Mesenchymal stem cell (in vitro differentiated cells and primary cell): ENCODE measurements around the gene FA2H.
A peak's percentile ranks its signal among the peaks of the same experiment; 100 is the strongest.

Experiments
- DNase-seq: peaks from one replicate; pipeline ENCODE4 v3.0.0-alpha.2; 2013
- H2AFZ ChIP-seq: one replicate; pipeline ENCODE4 v1.6.1; 2013; ENCODE audit warnings: low read depth, mild to moderate bottlenecking, control low read depth, inconsistent platforms, low read length, moderate library complexity
- H2AK5ac ChIP-seq: 2 replicates; pipeline ENCODE4 v1.6.1; 2013; ENCODE audit warnings: low read length, moderate library complexity, mild to moderate bottlenecking, inconsistent platforms; ENCODE audit not compliant: severe bottlenecking
- H2BK120ac ChIP-seq: one replicate; pipeline ENCODE4 v1.6.1; 2013; ENCODE audit warnings: low read depth, mild to moderate bottlenecking, inconsistent platforms, low read length, moderate library complexity
- H2BK12ac ChIP-seq, 2 experiments: one replicate each; pipeline ENCODE4 v1.6.1; 2013; ENCODE audit warnings: inconsistent platforms in 2 of 2, low read length in 2 of 2, mild to moderate bottlenecking in 2 of 2, moderate library complexity in 2 of 2, control low read depth in 1 of 2
- H2BK15ac ChIP-seq: one replicate; pipeline ENCODE4 v1.6.1; 2013; ENCODE audit warnings: mild to moderate bottlenecking, low read depth, inconsistent platforms; ENCODE audit not compliant: poor library complexity, severe bottlenecking
- H2BK5ac ChIP-seq: 2 replicates; pipeline ENCODE4 v1.6.1; 2013; ENCODE audit warnings: low read depth, mild to moderate bottlenecking, low read length, control low read depth, inconsistent platforms; ENCODE audit not compliant: poor library complexity, severe bottlenecking
- H3K14ac ChIP-seq, 2 experiments: one replicate each; pipeline ENCODE4 v1.6.1; 2013; ENCODE audit warnings: inconsistent platforms in 2 of 2, low read length in 2 of 2, control low read depth in 1 of 2, mild to moderate bottlenecking in 1 of 2, moderate library complexity in 1 of 2
- H3K18ac ChIP-seq, 2 experiments: one replicate each; pipeline ENCODE4 v1.6.1; 2013; ENCODE audit warnings: inconsistent platforms in 2 of 2, low read length in 2 of 2, control low read depth in 1 of 2, low read depth in 1 of 2, mild to moderate bottlenecking in 1 of 2
- H3K23ac ChIP-seq, 2 experiments: one replicate each; pipeline ENCODE4 v1.6.1; 2013; ENCODE audit warnings: inconsistent platforms in 2 of 2, low read length in 2 of 2, mild to moderate bottlenecking in 2 of 2, moderate library complexity in 2 of 2, control low read depth in 1 of 2
- H3K27ac ChIP-seq: 2 replicates; pipeline ENCODE4 v1.5.1; 2013; ENCODE audit warnings: mild to moderate bottlenecking, moderate library complexity, low read length, control low read depth, inconsistent platforms; ENCODE audit not compliant: poor library complexity, severe bottlenecking
- H3K27me3 ChIP-seq, 2 experiments: 2 replicates each; pipeline versions ENCODE4 v1.6.1 to v1.7.0; 2013; ENCODE audit warnings: low read length in 2 of 2, mild to moderate bottlenecking in 2 of 2, moderate library complexity in 2 of 2, control low read depth in 1 of 2, inconsistent platforms in 1 of 2; ENCODE audit not compliant: control insufficient read depth in 1 of 2, insufficient read depth in 1 of 2
- H3K36me3 ChIP-seq, 2 experiments: 2 replicates each; pipeline versions ENCODE4 v1.6.1 to v1.7.0; 2013; ENCODE audit warnings: low read length in 2 of 2, control low read depth in 1 of 2, inconsistent platforms in 1 of 2, low read depth in 1 of 2, mild to moderate bottlenecking in 1 of 2; ENCODE audit not compliant: insufficient read depth in 2 of 2, control insufficient read depth in 1 of 2
- H3K4ac ChIP-seq, 2 experiments: one replicate each; pipeline ENCODE4 v1.6.1; 2013; ENCODE audit warnings: inconsistent platforms in 2 of 2, low read length in 2 of 2, mild to moderate bottlenecking in 2 of 2, moderate library complexity in 2 of 2, control low read depth in 1 of 2, low read depth in 1 of 2
- H3K4me1 ChIP-seq: 2 replicates; pipeline ENCODE4 v1.6.1; 2013; ENCODE audit warnings: low read depth, low read length, control low read depth; ENCODE audit not compliant: control insufficient read depth, insufficient read depth
- H3K4me2 ChIP-seq: 2 replicates; pipeline ENCODE4 v1.6.1; 2013; ENCODE audit warnings: low read length, mild to moderate bottlenecking, inconsistent platforms; ENCODE audit not compliant: poor library complexity, severe bottlenecking
- H3K4me3 ChIP-seq, 2 experiments: 2 replicates each; pipeline versions ENCODE4 v1.5.1 to v1.7.0; 2013; ENCODE audit warnings: low read length in 2 of 2, mild to moderate bottlenecking in 2 of 2, control low read depth in 1 of 2, low read depth in 1 of 2; ENCODE audit not compliant: insufficient read depth in 1 of 2
- H3K79me1 ChIP-seq: replicated peaks from 2 replicates; pipeline ENCODE4 v1.6.1; 2013; ENCODE audit warnings: mild to moderate bottlenecking, control low read depth, low read length, inconsistent platforms; ENCODE audit not compliant: poor library complexity, severe bottlenecking
- H3K9ac ChIP-seq: 2 replicates; pipeline ENCODE4 v1.7.0; 2013; ENCODE audit warnings: mild to moderate bottlenecking, low read length, moderate library complexity
- H3K9me3 ChIP-seq: 2 replicates; pipeline ENCODE4 v1.7.0; 2013; ENCODE audit warnings: mild to moderate bottlenecking, low read length; ENCODE audit not compliant: control insufficient read depth
- H4K8ac ChIP-seq: one replicate; pipeline ENCODE4 v1.6.1; 2013; ENCODE audit warnings: inconsistent platforms, mild to moderate bottlenecking, low read length, moderate library complexity
- H4K91ac ChIP-seq: one replicate; pipeline ENCODE4 v1.6.1; 2013; ENCODE audit warnings: mild to moderate bottlenecking, low read length, inconsistent platforms
- WGBS: methylation state at CpG from one replicate; pipeline ENCODE4 v1.1.7; 2013; ENCODE audit warnings: mixed read lengths; 5-methylcytosine and 5-hydroxymethylcytosine counted together

FA2H gene

DNA sequence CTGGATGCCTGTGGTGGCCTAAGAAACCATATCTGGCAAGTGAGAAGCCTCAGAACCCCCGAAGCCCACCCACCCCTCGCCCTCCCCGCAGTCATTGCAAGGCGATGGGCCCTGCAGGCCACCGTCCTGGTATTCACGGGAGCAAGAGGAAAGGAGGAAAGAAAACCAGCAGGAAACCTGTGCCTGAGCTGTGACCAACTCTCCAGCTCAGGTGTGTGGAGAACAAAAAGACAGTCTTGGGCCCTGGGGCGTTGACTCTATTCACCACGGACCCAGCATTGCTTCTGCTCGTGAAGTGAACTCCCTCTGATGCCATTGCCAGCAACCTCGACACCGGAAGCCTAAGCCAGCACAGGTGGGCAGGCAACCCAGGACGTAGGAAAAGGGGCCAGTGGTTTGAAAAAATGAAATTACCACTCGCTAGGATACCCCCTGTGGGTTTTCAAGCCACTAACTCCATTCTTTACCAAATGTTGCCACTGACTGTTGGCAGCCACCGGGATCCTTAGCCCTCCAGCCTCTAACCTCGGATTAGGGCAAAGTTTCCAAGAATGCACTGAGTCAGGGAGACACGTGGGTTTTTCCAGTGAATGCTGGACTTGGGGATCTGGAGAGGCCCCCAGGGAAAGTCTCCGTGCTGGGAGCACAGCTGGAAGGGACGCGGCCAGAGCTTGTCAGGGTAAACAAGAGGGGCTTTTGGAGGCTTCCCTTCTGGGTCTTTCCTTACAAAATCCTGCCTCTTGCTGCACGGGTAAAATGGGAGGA lies 25.1 kb downstream of the FA2H start:
- H4K91ac ChIP-seq, result no peak overlapping the region
- no peak overlapping the region for H3K9ac ChIP-seq
- H3K36me3 ChIP-seq, result no peaks in the 10 kb centered on the region
- no peak overlapping the region for H2BK12ac ChIP-seq
- 55% methylated on average over 20 of the region's 20 CpGs for WGBS
- no peak overlapping the region for H3K14ac ChIP-seq
- H3K23ac ChIP-seq, result no peak overlapping the region
- H3K4ac ChIP-seq, result no peak overlapping the region
- H3K79me1 ChIP-seq, result no peaks in the 10 kb centered on the region
- H3K4me1 ChIP-seq, result peaks cover 8% of the 10 kb centered on the region
- no peak overlapping the region for H3K18ac ChIP-seq
- no peak overlapping the region for H3K27ac ChIP-seq
- H2BK5ac ChIP-seq, result no peak overlapping the region
- H3K4me3 ChIP-seq, result peak overlapping the region in 1 of 2 experiments; percentile 11
- no peak overlapping the region for H2AFZ ChIP-seq
- H2BK15ac ChIP-seq, result no peak overlapping the region
- H4K8ac ChIP-seq, result no peak overlapping the region
- DNase-seq, result peak; percentile 43
- H2AK5ac ChIP-seq, result no peak overlapping the region
- H3K9me3 ChIP-seq, result no peaks in the 10 kb centered on the region
- H3K27me3 ChIP-seq, result peaks cover 0 to 24% of the 10 kb centered on the region in 2 experiments
- no peak overlapping the region for H2BK120ac ChIP-seq
- H3K4me2 ChIP-seq, result peak overlapping the region; percentile 17

- Histone ChIP-seq H3K36me3 (no peaks in the 10 kb centered on the region), H3K14ac (no peak overlapping the region), H3K9me3 (no peaks in the 10 kb centered on the region), H3K27me3 (peaks cover 0 to 24% of the 10 kb centered on the region in 2 experiments), H3K79me1 (no peaks in the 10 kb centered on the region), H3K23ac (no peak overlapping the region), H3K4ac (no peak overlapping the region), H2AFZ (no peak overlapping the region), H2BK15ac (no peak overlapping the region), H2AK5ac (no peak overlapping the region), H4K91ac (no peak overlapping the region), H3K9ac (no peak overlapping the region), H3K4me3 (no peak overlapping the region), H3K4me2 (no peak overlapping the region), H3K4me1 (peaks cover 12% of the 10 kb centered on the region), H2BK5ac (no peak overlapping the region), H3K27ac (no peak overlapping the region), H2BK120ac (no peak overlapping the region), H2BK12ac (no peak overlapping the region), H3K18ac (no peak overlapping the region), H4K8ac (no peak overlapping the region)
- WGBS, result 91% methylated on average over 19 of the region's 19 CpGs
- no peak for DNase-seq
These were observed 26.0 kb downstream of the FA2H start for GRCh38 chr16:74748616-74749026.

DNA sequence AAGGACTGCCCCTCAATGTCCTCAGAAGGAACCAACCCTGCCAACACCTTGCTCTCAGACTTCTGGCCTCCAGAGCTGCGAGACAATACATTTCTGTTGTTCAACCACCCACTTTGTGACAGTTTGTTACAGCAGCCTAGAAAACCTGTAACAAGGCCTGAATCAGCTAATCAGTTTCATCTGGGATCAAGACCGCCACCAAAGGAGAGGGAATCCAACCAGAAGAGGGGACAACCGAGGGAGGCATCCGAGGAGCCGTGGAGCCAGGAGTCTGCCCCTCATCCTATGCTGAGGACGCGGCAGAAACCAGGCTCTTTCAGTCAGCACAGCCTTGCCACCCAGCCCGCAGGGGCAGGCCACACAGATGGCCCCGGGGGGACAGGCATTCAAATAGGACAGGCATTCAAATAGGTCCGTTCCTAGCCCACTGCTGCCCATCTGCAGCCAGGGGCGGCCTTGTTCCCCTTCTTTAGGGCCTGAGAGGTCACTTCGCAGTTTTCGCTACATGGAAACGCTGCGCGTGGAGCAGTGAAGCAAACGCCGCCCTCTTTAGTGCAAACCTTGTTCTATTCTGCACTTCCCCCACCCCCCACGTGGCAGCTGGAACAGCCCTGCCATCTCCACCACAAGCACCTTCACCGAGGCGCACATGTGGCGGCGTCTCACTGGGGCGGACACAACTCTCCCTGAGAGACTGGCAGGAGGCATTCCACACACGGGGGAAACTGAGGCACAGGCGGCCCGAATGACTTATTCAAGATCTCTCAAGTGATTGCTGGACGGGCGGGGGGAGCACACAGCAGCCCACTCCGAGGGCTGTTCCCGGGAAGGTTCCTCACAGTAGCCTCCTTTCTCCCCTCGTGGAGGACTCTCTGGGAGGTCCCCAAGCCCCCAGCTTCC lies 26.7 kb downstream of the FA2H start:
- Histone ChIP-seq H3K4me2 (no peak overlapping the region), H3K36me3 (no peaks in the 10 kb centered on the region), H3K27me3 (peaks cover 0 to 22% of the 10 kb centered on the region in 2 experiments), H3K14ac (no peak overlapping the region), H4K8ac (no peak overlapping the region), H3K9ac (no peak overlapping the region), H3K4me1 (peaks cover 16% of the 10 kb centered on the region), H2AK5ac (no peak overlapping the region), H3K9me3 (no peaks in the 10 kb centered on the region), H2BK5ac (no peak overlapping the region), H3K4ac (no peak overlapping the region), H2BK120ac (no peak overlapping the region), H3K18ac (no peak overlapping the region), H3K27ac (no peak overlapping the region), H2AFZ (no peak overlapping the region), H3K23ac (no peak overlapping the region), H3K4me3 (peak overlapping the region in 1 of 2 experiments; percentile 5), H4K91ac (no peak overlapping the region), H2BK12ac (no peak overlapping the region), H2BK15ac (peak overlapping the region; percentile 12), H3K79me1 (no peaks in the 10 kb centered on the region)
- whole genome bisulfite sequencing, result 93% methylated on average over 31 of the region's 32 CpGs
- no peak for DNase-seq

- 85% methylated on average over 6 of the region's 7 CpGs for WGBS
- H2BK120ac ChIP-seq, result no peak overlapping the region
These were observed 28.7 kb downstream of the FA2H start for GRCh38 chr16:74745926-74746325.

More at GRCh38 chr16:74745926-74746325, 28.7 kb downstream of the FA2H start:
- no peak overlapping the region for H3K4me3 ChIP-seq
- peaks cover 18% of the 10 kb centered on the region for H3K4me1 ChIP-seq
- H3K9me3 ChIP-seq, result no peaks in the 10 kb centered on the region
- H3K27ac ChIP-seq, result no peak overlapping the region
- H3K18ac ChIP-seq, result no peak overlapping the region
- no peak overlapping the region for H2AFZ ChIP-seq
- H3K4ac ChIP-seq, result no peak overlapping the region
- no peak overlapping the region for H4K91ac ChIP-seq
- H3K27me3 ChIP-seq, result peaks cover 0 to 4% of the 10 kb centered on the region in 2 experiments
- no peak overlapping the region for H2AK5ac ChIP-seq
- no peak overlapping the region for H4K8ac ChIP-seq
- H3K79me1 ChIP-seq, result no peaks in the 10 kb centered on the region
- no peak overlapping the region for H3K4me2 ChIP-seq
- H3K9ac ChIP-seq, result no peak overlapping the region
- H2BK5ac ChIP-seq, result no peak overlapping the region
- no peak overlapping the region for H3K23ac ChIP-seq
- H2BK15ac ChIP-seq, result no peak overlapping the region
- no peak for DNase-seq
- H3K14ac ChIP-seq, result no peak overlapping the region
- no peaks in the 10 kb centered on the region for H3K36me3 ChIP-seq
- no peak overlapping the region for H2BK12ac ChIP-seq
